Adipocyte (in vitro differentiated cells): Measurements from ENCODE around the gene DELE1.

Experiments
- DNase-seq: peaks from one replicate; pipeline ENCODE4 v3.0.0-alpha.2; 2015; ENCODE audit warnings: low read depth
- H3K27me3 ChIP-seq: replicated peaks from 2 replicates; pipeline ENCODE4 v1.7.0; 2013; ENCODE audit warnings: mild to moderate bottlenecking, low read length, moderate library complexity; ENCODE audit not compliant: control insufficient read depth, insufficient read depth
- H3K36me3 ChIP-seq: 2 replicates; pipeline ENCODE4 v1.7.0; 2013; ENCODE audit warnings: low read length, mild to moderate bottlenecking, moderate library complexity; ENCODE audit not compliant: control insufficient read depth, insufficient read depth, severe bottlenecking
- H3K4me1 ChIP-seq: 2 replicates; pipeline ENCODE4 v1.7.0; 2013; ENCODE audit warnings: mild to moderate bottlenecking, low read length, moderate library complexity; ENCODE audit not compliant: control insufficient read depth, insufficient read depth
- H3K4me3 ChIP-seq: 2 replicates; pipeline ENCODE4 v1.7.0; 2013; ENCODE audit warnings: mild to moderate bottlenecking, low read length, moderate library complexity
- H3K9ac ChIP-seq: 2 replicates; pipeline ENCODE4 v1.7.0; 2013; ENCODE audit warnings: mild to moderate bottlenecking, low read length, moderate library complexity
- H3K9me3 ChIP-seq: 2 replicates; pipeline ENCODE4 v1.7.0; 2013; ENCODE audit warnings: mild to moderate bottlenecking, low read length, moderate library complexity; ENCODE audit not compliant: control insufficient read depth

DELE1 gene, protein sequence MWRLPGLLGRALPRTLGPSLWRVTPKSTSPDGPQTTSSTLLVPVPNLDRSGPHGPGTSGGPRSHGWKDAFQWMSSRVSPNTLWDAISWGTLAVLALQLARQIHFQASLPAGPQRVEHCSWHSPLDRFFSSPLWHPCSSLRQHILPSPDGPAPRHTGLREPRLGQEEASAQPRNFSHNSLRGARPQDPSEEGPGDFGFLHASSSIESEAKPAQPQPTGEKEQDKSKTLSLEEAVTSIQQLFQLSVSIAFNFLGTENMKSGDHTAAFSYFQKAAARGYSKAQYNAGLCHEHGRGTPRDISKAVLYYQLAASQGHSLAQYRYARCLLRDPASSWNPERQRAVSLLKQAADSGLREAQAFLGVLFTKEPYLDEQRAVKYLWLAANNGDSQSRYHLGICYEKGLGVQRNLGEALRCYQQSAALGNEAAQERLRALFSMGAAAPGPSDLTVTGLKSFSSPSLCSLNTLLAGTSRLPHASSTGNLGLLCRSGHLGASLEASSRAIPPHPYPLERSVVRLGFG

DNA sequence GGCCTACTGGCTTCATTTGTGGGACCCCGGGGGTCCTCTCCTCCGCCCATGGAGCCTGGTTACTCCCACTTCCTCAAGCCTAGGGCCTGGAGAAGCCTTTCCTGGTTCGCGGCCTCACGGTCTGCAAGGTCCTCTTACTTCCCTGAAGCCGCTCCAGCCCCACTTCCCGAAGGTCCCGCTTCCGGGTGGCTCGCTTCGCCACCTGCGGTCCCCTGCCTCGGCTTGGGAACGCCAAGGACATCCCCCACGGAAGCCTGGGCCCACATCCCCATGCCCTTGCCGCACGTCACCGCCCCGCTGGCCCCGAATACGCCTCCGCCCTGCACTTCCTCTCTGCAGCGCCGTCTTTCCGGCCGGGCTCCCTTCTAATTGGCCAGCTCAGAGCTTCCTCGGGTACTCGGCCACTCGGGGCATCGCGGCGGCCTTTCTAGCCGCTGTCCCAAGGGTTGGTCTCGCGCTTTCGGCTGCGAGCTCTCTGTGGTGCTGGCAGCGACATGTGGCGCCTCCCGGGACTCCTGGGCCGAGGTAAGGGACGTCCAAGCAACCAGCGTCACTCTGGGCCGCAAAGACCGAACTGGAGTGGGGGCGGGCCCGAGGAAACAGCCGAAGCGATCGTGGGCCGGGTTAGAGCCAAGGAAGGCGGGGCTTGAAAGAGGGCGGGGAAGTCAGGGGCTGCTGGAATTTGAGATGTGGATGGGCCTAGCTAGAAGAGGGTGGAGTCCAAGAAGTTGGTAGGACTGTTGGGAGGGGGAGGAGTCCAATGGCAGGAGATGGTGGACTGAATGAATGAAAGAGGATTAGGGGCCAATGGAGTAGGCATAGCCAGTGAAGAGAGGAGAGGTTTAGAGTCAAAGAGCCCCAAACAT is at the start of gene DELE1:
Gene DELE1 (plus strand): TSS at position 424 of the 866 bp plus-strand sequence. CDS start 71 bp downstream, at position 495.
- Histone ChIP-seq H3K4me3 (peak within 1 kb of the TSS; percentile 96), H3K27me3 (no peaks in the 10 kb centered on the region), H3K36me3 (peaks cover 28% of the 10 kb centered on the region), H3K4me1 (peaks cover 13% of the 10 kb centered on the region), H3K9ac (peak within 1 kb of the TSS; percentile 98), H3K9me3 (no peaks in the 10 kb centered on the region)
- peak; percentile 97 for DNase-seq

DNA sequence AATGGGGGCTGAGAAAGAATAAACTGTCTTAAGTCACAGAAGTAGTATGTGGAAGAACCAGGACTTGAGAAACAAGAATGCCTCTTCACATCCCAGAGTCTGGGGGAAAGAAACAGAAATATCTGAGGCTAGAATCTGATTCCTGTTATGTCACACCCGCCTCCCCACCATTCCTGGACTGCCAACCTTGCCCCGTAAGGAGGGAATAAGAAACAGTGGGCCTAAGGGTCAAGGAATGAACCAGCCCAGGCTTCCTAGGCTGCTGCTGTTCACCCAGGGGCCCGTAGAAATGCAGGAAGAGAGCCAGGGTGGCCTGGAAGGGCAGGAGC is 49.8 kb upstream of the DELE1 start:
- Histone ChIP-seq H3K9me3 (no peaks in the 10 kb centered on the region), H3K9ac (no peak overlapping the region), H3K4me3 (no peak overlapping the region), H3K4me1 (peaks cover 27% of the 10 kb centered on the region), H3K36me3 (no peaks in the 10 kb centered on the region), H3K27me3 (peaks cover 56% of the 10 kb centered on the region)
- DNase-seq: no peak

DNA sequence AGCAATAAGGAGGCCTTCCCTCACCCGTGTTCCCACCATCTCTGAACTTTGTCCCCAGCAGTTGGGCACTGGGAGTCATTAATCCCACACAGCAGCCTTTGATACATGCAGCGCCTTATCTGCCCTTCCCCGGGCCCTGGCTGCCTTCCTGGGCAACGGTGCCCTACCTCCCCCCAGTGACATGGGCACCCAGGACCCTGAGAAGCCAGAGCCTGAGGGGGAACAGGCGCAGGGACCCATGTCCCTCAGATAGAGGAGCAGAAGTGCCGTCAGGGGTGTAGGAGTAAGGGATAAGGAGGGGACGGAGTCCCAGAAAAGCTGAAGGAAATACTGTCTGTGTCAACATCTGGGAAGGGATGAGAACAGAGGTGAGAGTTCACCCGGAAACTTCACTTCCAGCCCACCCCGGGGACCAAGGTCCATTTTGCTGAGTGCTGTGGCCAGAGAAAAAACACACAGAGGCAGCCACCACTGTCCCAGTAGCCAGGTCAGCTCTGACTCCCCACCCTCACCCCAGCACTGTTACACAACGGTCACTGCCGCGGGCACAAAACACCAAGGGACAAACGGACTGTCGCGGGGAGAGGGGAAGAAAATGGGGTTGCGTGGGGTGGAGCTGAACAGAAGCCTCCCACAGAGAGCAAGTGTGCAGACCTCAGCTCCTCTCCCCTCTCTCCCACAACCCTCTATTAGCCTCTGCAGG is 49.3 kb upstream of the DELE1 start:
- H3K36me3 ChIP-seq: no peaks in the 10 kb centered on the region
- H3K9ac ChIP-seq: no peak overlapping the region
- peaks cover 51% of the 10 kb centered on the region for H3K27me3 ChIP-seq
- H3K4me1 ChIP-seq: peaks cover 29% of the 10 kb centered on the region
- no peaks in the 10 kb centered on the region for H3K9me3 ChIP-seq
- no peak for DNase-seq
- H3K4me3 ChIP-seq: no peak overlapping the region

DNA sequence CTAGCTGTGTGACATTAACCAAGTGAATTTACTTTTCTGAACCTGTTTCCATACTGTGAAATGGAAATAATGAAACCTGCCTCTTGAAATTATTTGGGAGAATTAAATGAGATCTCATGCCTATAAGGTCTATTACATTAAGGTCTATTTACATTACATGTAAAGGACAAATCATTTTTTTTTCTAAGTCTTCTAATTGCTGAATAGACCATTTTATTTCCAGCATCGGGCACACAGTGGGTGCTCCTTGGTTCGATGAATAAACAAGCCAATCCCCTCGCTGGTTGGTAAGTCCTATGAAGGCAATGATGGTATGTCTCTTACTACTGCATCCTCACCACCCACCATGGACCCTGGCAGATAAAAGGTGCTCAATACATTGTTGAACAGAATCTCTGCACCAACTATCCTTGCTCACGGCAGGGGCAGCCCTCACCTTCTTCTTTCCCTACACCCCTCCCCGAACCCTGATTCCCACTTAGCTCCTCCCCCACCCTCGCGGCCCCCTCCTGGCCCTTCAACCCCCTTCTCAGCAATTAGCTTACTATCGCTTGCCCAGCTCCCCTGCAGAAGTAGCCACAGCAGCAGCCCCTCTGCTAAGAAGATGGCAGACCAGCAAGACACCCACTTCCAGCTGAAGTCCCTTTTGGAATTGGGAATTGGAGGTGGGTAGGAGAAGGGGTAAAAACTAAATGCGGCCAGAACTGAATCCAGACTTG is 48.5 kb upstream of the DELE1 start:
- Histone ChIP-seq H3K4me3 (no peak overlapping the region), H3K9ac (no peak overlapping the region), H3K4me1 (peaks cover 29% of the 10 kb centered on the region), H3K27me3 (peaks cover 55% of the 10 kb centered on the region), H3K36me3 (no peaks in the 10 kb centered on the region), H3K9me3 (no peaks in the 10 kb centered on the region)
- no peak for DNase-seq

DNA sequence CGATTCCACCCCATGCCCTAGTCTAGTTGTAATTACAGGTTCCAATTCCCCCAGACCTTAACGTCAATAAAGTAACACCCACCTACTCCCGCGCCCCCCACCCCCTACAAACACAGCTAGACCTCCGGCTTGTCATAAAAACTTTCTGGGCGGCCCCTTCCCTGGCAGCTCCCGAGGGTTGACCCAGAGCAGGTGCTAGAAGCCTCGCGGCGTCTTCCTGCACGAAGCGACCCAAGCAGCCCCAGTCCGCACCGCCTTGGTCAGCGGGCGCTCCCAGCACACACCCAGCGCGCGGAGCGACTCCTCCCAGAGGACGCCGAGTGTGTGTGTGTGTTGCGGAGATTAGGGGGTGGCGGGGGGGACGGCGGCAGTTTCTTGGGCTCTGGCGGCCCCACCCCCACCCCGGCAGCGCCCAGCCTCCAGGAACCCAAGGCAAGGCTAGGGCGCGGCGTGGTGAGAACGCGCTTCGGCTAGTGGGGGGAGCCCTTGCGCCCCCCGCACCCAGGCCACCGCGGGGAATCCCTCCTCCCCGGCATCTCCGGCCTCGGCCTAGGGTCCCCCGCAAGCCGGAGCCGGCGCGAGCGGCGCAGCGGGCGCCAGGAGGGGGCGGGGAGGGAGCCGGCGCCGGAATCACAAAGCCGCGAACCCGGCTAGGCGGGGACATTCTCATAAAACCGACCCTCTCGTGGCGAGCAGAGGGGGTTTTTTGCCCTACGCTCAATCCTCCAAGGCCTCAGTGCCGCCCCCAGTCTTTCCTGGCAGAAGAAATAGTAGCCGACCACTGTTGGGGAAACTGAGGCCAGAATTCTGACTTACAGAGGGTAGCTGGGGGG is 47.7 kb upstream of the DELE1 start:
- Histone ChIP-seq H3K4me1 (peaks cover 29% of the 10 kb centered on the region), H3K27me3 (peaks cover 63% of the 10 kb centered on the region), H3K4me3 (peak overlapping the region; percentile 57), H3K36me3 (no peaks in the 10 kb centered on the region), H3K9ac (no peak overlapping the region), H3K9me3 (no peaks in the 10 kb centered on the region)
- peak; percentile 19 for DNase-seq

DNA sequence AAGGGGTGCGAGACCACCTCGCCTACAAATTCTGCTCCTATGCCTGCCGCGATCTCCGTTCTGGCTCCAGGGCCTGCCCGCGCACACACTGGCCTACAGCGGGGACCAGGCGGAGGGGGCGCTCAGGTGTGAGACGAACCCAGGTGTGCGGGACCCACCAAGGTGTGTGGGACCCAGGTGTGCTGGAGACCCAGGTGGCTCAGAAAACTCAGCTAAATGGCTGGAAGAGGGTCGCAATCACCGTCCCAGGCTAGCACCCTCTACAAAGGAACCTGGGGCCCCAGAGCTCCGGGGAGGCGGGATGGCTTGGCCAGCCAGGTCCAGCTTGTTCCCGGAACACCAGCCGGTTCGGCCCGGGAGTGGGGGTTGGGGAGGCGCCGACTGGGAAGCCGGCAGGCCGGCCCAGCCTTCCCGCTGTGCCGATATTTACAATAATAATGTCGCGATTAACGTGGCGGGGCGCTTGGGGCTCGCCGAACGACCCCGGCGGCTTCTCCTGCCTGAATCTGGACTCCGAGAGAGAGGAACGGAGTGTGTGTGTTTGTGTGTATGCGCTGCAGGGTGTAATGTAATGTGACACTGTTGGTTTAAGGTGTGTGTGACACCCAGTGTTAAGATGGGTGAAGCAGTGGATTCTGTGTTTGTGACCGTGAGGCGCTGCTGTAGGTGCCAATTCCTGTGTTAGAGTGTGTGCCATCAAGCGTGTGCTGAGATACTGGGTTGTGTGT is 46.9 kb upstream of the DELE1 start:
- peaks cover 67% of the 10 kb centered on the region for H3K27me3 ChIP-seq
- H3K36me3 ChIP-seq: no peaks in the 10 kb centered on the region
- no peak for DNase-seq
- peak overlapping the region; percentile 70 for H3K4me3 ChIP-seq
- H3K4me1 ChIP-seq: peaks cover 29% of the 10 kb centered on the region
- H3K9ac ChIP-seq: no peak overlapping the region
- no peaks in the 10 kb centered on the region for H3K9me3 ChIP-seq

DNA sequence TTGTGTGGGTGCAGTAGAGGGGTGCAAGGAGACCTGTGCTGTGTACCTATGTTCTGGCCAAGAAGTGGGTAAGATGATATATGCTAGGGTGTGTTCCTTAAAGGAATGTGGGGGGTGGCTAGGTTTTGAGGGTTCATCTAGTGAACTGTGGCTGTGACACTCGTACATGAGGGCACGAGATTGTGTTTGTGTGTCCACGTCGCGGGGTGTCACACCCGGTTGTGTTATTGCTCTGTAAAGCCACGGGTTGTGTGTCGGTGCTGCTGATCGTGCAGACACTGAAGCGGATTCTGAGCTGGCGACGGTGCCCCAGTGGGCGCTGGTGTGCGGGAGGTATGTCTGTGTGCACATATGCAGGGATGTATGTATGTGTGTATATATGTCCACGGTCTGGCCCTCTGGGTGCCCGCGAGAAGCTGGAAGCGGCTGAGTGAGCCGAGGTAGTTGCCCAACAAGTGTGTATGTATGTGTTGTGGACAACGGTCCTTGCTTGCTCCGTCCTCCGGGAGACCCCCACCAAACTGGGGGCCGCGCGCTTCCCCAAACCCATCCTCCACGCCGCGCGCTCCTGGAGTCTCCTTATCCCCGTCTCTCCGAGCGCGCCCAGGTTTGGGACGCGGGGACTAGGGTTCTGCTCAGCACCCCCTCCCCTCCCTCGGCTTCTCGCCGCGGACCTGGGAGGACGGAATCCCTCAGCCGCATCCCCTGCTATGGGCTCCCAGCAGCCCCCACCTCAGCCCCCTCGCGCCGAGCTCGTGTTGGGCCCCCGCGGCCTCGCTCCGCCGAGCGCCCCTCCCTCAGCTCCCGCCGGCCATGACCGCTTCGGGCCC is 46.1 kb upstream of the DELE1 start:
- DNase-seq: peak; percentile 36

DNA sequence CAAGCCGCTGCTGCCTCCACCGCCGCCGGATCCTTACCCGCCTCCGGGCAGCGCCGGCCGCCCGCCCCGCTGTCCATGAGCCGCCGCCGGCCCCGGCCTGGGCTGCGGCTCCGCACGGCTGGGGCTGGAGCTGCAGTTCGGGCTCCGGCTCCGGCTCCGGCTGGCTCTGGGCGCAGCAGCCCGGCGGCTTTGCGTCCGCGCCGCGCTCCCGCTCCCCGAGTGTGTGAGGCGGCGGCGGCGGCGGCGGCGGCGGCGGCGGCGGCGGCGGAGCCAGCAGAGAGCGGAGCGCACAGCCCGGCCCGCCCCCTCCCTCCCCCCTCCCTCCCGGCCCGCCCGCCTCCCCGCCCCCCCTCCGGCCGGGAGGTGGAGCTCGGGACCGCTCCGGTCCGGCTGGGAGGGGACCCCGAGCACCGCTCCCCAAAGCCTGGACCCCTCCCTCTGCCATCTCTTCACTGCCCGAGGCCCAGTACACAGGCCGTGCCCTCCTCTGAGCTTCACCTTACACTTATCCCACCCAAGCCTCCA is 45.4 kb upstream of the DELE1 start, which contains the start of gene PCDH1:
Gene PCDH1 (minus strand): TSS at position 225 of the 525 bp plus-strand sequence. CDS start 148 bp downstream, at position 77.
- H3K4me3 ChIP-seq: peak within 1 kb of the TSS; percentile 76
- H3K36me3 ChIP-seq: no peaks in the 10 kb centered on the region
- no peak within 1 kb of the TSS for H3K9ac ChIP-seq
- H3K27me3 ChIP-seq: peaks cover 72% of the 10 kb centered on the region
- H3K4me1 ChIP-seq: peaks cover 29% of the 10 kb centered on the region
- H3K9me3 ChIP-seq: no peaks in the 10 kb centered on the region
- DNase-seq: peak; percentile 72

More for the DNA sequence above, 46.1 kb upstream of the DELE1 start:
- Histone ChIP-seq H3K9me3 (no peaks in the 10 kb centered on the region), H3K27me3 (peaks cover 69% of the 10 kb centered on the region), H3K4me1 (peaks cover 29% of the 10 kb centered on the region), H3K36me3 (no peaks in the 10 kb centered on the region), H3K9ac (no peak overlapping the region), H3K4me3 (peak overlapping the region; percentile 70)
